Hepatocyte (in vitro differentiated cells): ENCODE measurements around the gene MUC5B.

Experiments used
- EZH2phosphoT487 ChIP-seq: fragments of 200-600 bp; sonication (generic); IDR thresholded peaks from one replicate; pipeline ENCODE4 v1.6.1; 2018; ENCODE audit warnings: antibody characterized with exemption, mild to moderate bottlenecking, low read depth, moderate library complexity; ENCODE audit not compliant: unreplicated experiment, severe bottlenecking
- TF ChIP-seq, protein P1 (sequence below): fragments of 200-600 bp; sonication (generic); IDR thresholded peaks from 2 replicates; pipeline ENCODE4 v1.5.1; 2016; ENCODE audit warnings: antibody characterized with exemption, mild to moderate bottlenecking; ENCODE audit not compliant: poor library complexity

DNA sequence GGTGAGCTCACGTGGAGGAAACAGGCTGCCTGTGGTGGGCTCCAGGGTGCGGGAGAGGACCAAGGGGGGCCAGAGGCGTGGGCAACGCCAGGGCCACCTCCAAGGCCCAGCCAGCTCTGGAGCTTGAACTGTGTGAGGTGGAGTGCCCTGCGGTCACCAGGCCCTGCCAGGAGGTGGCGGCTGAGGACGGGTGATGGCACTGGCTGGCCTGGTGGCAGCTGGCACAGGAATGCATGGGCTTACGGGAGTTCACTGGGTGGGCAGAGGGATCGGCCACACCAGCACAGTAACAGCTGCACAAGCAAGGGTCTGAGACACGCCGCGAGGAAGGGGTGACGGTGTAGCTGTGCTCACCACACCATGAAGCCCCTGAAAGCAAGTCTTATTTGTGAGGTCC, 70.8 kb downstream of the MUC5B start:
- TF ChIP-seq, protein P1, sequence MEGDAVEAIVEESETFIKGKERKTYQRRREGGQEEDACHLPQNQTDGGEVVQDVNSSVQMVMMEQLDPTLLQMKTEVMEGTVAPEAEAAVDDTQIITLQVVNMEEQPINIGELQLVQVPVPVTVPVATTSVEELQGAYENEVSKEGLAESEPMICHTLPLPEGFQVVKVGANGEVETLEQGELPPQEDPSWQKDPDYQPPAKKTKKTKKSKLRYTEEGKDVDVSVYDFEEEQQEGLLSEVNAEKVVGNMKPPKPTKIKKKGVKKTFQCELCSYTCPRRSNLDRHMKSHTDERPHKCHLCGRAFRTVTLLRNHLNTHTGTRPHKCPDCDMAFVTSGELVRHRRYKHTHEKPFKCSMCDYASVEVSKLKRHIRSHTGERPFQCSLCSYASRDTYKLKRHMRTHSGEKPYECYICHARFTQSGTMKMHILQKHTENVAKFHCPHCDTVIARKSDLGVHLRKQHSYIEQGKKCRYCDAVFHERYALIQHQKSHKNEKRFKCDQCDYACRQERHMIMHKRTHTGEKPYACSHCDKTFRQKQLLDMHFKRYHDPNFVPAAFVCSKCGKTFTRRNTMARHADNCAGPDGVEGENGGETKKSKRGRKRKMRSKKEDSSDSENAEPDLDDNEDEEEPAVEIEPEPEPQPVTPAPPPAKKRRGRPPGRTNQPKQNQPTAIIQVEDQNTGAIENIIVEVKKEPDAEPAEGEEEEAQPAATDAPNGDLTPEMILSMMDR = no peak
- TF ChIP-seq EZH2phosphoT487 = no peak
